Embryonic facial prominence (tissue), 1 donor: ENCODE data around the gene LSM2.

Experiments used
- DNase-seq: peaks from one replicate; pipeline ENCODE4 v3.0.0-alpha.2; 2016; ENCODE audit errors: extremely low spot score

Gene LSM2

GRCh38 chr6:31776989-31777666 is 29.6 kb downstream of the LSM2 start, which contains the start of gene VWA7:
Gene VWA7 (minus strand): TSS chr6:31777328. CDS start chr6:31776779, 549 bp downstream.
- no peak for DNase-seq

- no peak for DNase-seq
Observed at GRCh38 chr6:31776485-31776988, 30.2 kb downstream of the LSM2 start.

- DNase-seq = no peak
Observed at GRCh38 chr6:31775633-31776484, 30.9 kb downstream of the LSM2 start.

GRCh38 chr6:31775184-31775583 is 31.6 kb downstream of the LSM2 start:
- DNase-seq = no peak

GRCh38 chr6:31771992-31772358 is 34.8 kb downstream of the LSM2 start:
- no peak for DNase-seq

GRCh38 chr6:31770860-31771259 is 35.9 kb downstream of the LSM2 start:
- no peak for DNase-seq

- DNase-seq = no peak
Observed at GRCh38 chr6:31769684-31770371, 36.9 kb downstream of the LSM2 start.

- no peak for DNase-seq
Observed at GRCh38 chr6:31768363-31769257, 38.2 kb downstream of the LSM2 start.

- DNase-seq = no peak
Observed at GRCh38 chr6:31767096-31767645, 39.6 kb downstream of the LSM2 start.

GRCh38 chr6:31765910-31766794 is 40.6 kb downstream of the LSM2 start:
- no peak for DNase-seq

- DNase-seq = no peak
Observed at GRCh38 chr6:31765559-31765909, 41.2 kb downstream of the LSM2 start.

- DNase-seq = no peak
Observed at GRCh38 chr6:31764198-31764597, 42.6 kb downstream of the LSM2 start.

- DNase-seq = no peak
Observed at GRCh38 chr6:31763619-31763940, 43.2 kb downstream of the LSM2 start.

GRCh38 chr6:31762878-31763618 is 43.7 kb downstream of the LSM2 start:
- no peak for DNase-seq

GRCh38 chr6:31762356-31762755 is 44.4 kb downstream of the LSM2 start, which contains the start of gene SAPCD1:
Gene SAPCD1 (plus strand): TSS chr6:31762656. CDS start chr6:31763055, 399 bp downstream.
- no peak for DNase-seq

GRCh38 chr6:31761343-31761742 is 45.4 kb downstream of the LSM2 start:
- no peak for DNase-seq

- no peak for DNase-seq
Observed at GRCh38 chr6:31760790-31761189, 46.0 kb downstream of the LSM2 start.

GRCh38 chr6:31758281-31758680 is 48.5 kb downstream of the LSM2 start:
- DNase-seq = no peak

GRCh38 chr6:31752739-31753319 is 53.9 kb downstream of the LSM2 start:
- no peak for DNase-seq
